SK-N-SH (cell line): ENCODE measurements around the gene KRTAP1-1. TPM values are rescaled to one million over a fixed set of nuclear protein-coding genes. Genes with fewer than 3 reads are reported as not detected.

Experiments
- CTCF ChIA-PET: fragments of 300-600, 350-600 bp; formaldehyde crosslinking; extraction: SDS; loops from one replicate; lab custom pipeline; 2021; lab: Yijun Ruan, JAX
- POLR2A ChIA-PET: fragments of 350-600 bp; sonication (Branson Sonifier 250); formaldehyde crosslinking; extraction: SDS; loops from one replicate; lab custom pipeline; 2020; ENCODE audit warnings: antibody characterized with exemption, inconsistent platforms; lab: Yijun Ruan, JAX
- DNase-seq: peaks from one replicate; pipeline ENCODE4 v3.0.0; 2012
- H2AFZ ChIP-seq: fragments of 200-600 bp; sonication (generic); 2 replicates; pipeline ENCODE4 v1.8.1; 2016; ENCODE audit warnings: antibody characterized with exemption, mild to moderate bottlenecking, low read depth
- H3F3A ChIP-seq: fragments of 200-600 bp; sonication (generic); replicated peaks from 2 replicates; pipeline ENCODE3; 2016; ENCODE audit warnings: antibody characterized with exemption, mild to moderate bottlenecking; ENCODE audit not compliant: insufficient read depth
- H3K27ac ChIP-seq, 2 experiments: fragments of 200-500 bp in 1 of 2; fragments of 200-600 bp in 1 of 2; sonication (Bioruptor generic) in 1 of 2; sonication (generic), shearing (Covaris generic) in 1 of 2; 2 replicates each; pipeline versions ENCODE4 v1.5.1 to v1.6.1; 2014 to 2016; ENCODE audit warnings: low read depth in 2 of 2, inconsistent platforms in 1 of 2, low read length in 1 of 2, mild to moderate bottlenecking in 1 of 2, mixed read lengths in 1 of 2
- H3K27me3 ChIP-seq: fragments of 200-600 bp; sonication (generic), shearing (Covaris generic); 2 replicates; pipeline ENCODE4 v1.6.1; 2016; ENCODE audit warnings: mixed run types; ENCODE audit not compliant: insufficient read depth
- H3K36me3 ChIP-seq, 2 experiments: fragments of 200-500 bp in 1 of 2; fragments of 200-600 bp in 1 of 2; sonication (Bioruptor generic) in 1 of 2; sonication (generic) in 1 of 2; replicated peaks in 1 of 2; 2 replicates each; pipeline versions ENCODE3 to v1.5.1; 2014 to 2016; ENCODE audit warnings: low read length in 1 of 2, mild to moderate bottlenecking in 1 of 2; ENCODE audit not compliant: insufficient read depth in 2 of 2, control insufficient read depth in 1 of 2
- H3K4me1 ChIP-seq, 2 experiments: fragments of 200-500 bp in 1 of 2; fragments of 200-600 bp in 1 of 2; sonication (Bioruptor generic) in 1 of 2; sonication (generic), shearing (Covaris generic) in 1 of 2; 2 replicates each; pipeline versions ENCODE4 v1.5.1 to v1.6.1; 2014 to 2016; ENCODE audit warnings: low read depth in 1 of 2, low read length in 1 of 2, mixed run types in 1 of 2; ENCODE audit not compliant: insufficient read depth in 2 of 2, control insufficient read depth in 1 of 2
- H3K4me2 ChIP-seq: fragments of 200-600 bp; sonication (generic), shearing (Covaris generic); 2 replicates; pipeline ENCODE4 v1.6.1; 2017; ENCODE audit warnings: mixed run types
- H3K4me3 ChIP-seq, 2 experiments: fragments of 200-500 bp in 1 of 2; fragments of 200-600 bp in 1 of 2; sonication (Bioruptor generic) in 1 of 2; sonication (generic), shearing (Covaris generic) in 1 of 2; 2 replicates each; pipeline versions ENCODE4 v1.5.1 to v1.8.1; 2014 to 2016; ENCODE audit warnings: low read depth in 2 of 2, inconsistent platforms in 1 of 2, low read length in 1 of 2, mild to moderate bottlenecking in 1 of 2, mixed read lengths in 1 of 2, moderate library complexity in 1 of 2
- H3K79me2 ChIP-seq: fragments of 200-600 bp; sonication (generic); 2 replicates; pipeline ENCODE4 v1.8.1; 2017; ENCODE audit warnings: mild to moderate bottlenecking; ENCODE audit not compliant: insufficient read depth
- H3K9ac ChIP-seq: fragments of 200-600 bp; sonication (generic); 2 replicates; pipeline ENCODE4 v1.6.1; 2017; ENCODE audit warnings: mixed run types
- H3K9me2 ChIP-seq: fragments of 200-600 bp; sonication (generic); 2 replicates; pipeline ENCODE4 v1.6.1; 2017; ENCODE audit warnings: mixed run types
- H3K9me3 ChIP-seq: fragments of 200-600 bp; sonication (generic); 2 replicates; pipeline ENCODE4 v1.6.1; 2017; ENCODE audit warnings: mixed run types, mild to moderate bottlenecking, moderate library complexity
- H4K20me1 ChIP-seq: fragments of 200-600 bp; sonication (generic); 2 replicates; pipeline ENCODE4 v1.6.1; 2017; ENCODE audit warnings: mild to moderate bottlenecking, mixed run types; ENCODE audit not compliant: insufficient read depth
- CTCF ChIP-seq: fragments of 200-600 bp; sonication (generic); IDR thresholded peaks from 2 replicates; pipeline ENCODE4 v1.6.1; 2017; ENCODE audit warnings: antibody characterized with exemption, mild to moderate bottlenecking, moderate library complexity
- GABPA ChIP-seq: IDR thresholded peaks from 2 replicates; pipeline ENCODE4 v1.4.0; 2012; ENCODE audit warnings: low read depth, mild to moderate bottlenecking
- JUND ChIP-seq: IDR thresholded peaks from 2 replicates; pipeline ENCODE4 v1.4.0; 2012
- MAX ChIP-seq: IDR thresholded peaks from 2 replicates; pipeline ENCODE4 v1.4.0; 2012; ENCODE audit warnings: low read depth
- MEF2A ChIP-seq: IDR thresholded peaks from 2 replicates; pipeline ENCODE4 v1.4.0; 2012; ENCODE audit warnings: low read depth, borderline replicate concordance
- PBX3 ChIP-seq: IDR thresholded peaks from 2 replicates; pipeline ENCODE4; 2012
- RAD21 ChIP-seq: IDR thresholded peaks from 2 replicates; pipeline ENCODE4 v1.6.1; 2012; ENCODE audit warnings: mild to moderate bottlenecking, low read length
- RFX5 ChIP-seq: IDR thresholded peaks from 2 replicates; pipeline ENCODE4 v1.6.1; 2012; ENCODE audit warnings: mild to moderate bottlenecking, improper control_type of control experiment, low read length
- SIN3A ChIP-seq: IDR thresholded peaks from 2 replicates; pipeline ENCODE4 v1.6.1; 2012; ENCODE audit warnings: low read depth, mild to moderate bottlenecking, low read length, moderate library complexity, borderline replicate concordance
- SMC3 ChIP-seq: IDR thresholded peaks from 2 replicates; pipeline ENCODE4 v1.6.1; 2012; ENCODE audit warnings: low read depth, low read length, improper control_type of control experiment
- TCF12 ChIP-seq: IDR thresholded peaks from 2 replicates; pipeline ENCODE4 v1.4.0; 2012
- TEAD4 ChIP-seq: IDR thresholded peaks from 2 replicates; pipeline ENCODE4 v1.4.0; 2012; ENCODE audit warnings: mild to moderate bottlenecking, borderline replicate concordance; ENCODE audit not compliant: insufficient read depth
- USF1 ChIP-seq: IDR thresholded peaks from 2 replicates; pipeline ENCODE4 v1.4.0; 2012; ENCODE audit warnings: low read depth, borderline replicate concordance
- ZBTB33 ChIP-seq: IDR thresholded peaks from 2 replicates; pipeline ENCODE4 v1.4.0; 2012; ENCODE audit warnings: low read depth, borderline replicate concordance
- WGBS: methylation state at CpG from one replicate; pipeline ENCODE4 v1.1.6; 2017; ENCODE audit warnings: low lambda C conversion rate; 5-methylcytosine and 5-hydroxymethylcytosine counted together
- polyA plus RNA-seq, 3 experiments: library from polyadenylated mRNA; depleted of rRNA; stranded (reverse); fragments of >200 nt; gene quantifications; 2 replicates each; pipeline ENCODE4 v1.2.3, GENCODE V29; 2012

The KRTAP1-1 gene
- polyA plus RNA-seq, 1 of the 3 experiments (the other 2 are of a cell fraction): not detected

GRCh38 chr17:41004397-41004796, 36.9 kb downstream of the KRTAP1-1 start:
- Histone ChIP-seq H3K27ac (no peak overlapping the region), H2AFZ (no peak overlapping the region), H3K36me3 (no peaks in the 10 kb centered on the region), H3K79me2 (no peaks in the 10 kb centered on the region), H3F3A (no peaks in the 10 kb centered on the region)
- WGBS: 14% methylated on average over 3 of the region's 3 CpGs
- DNase-seq: no peak
- no peak for TF ChIP-seq ZBTB33
- no peak for TF ChIP-seq JUND
- TF ChIP-seq PBX3: no peak
- TF ChIP-seq RFX5: no peak
- TF ChIP-seq GABPA: no peak
- TF ChIP-seq RAD21: no peak
- no peak for TF ChIP-seq CTCF
- no peak for TF ChIP-seq SIN3A
- no peak for TF ChIP-seq MEF2A
- TF ChIP-seq MAX: no peak
- no peak for TF ChIP-seq TCF12
- no peak for TF ChIP-seq USF1
- no peak for TF ChIP-seq TEAD4
- TF ChIP-seq SMC3: no peak
- TF ChIP-seq, all 33 proteins: peak for 0
- ChIA-PET POLR2A (no interaction called here), CTCF (interaction anchor here (1.0 kb wide), 1 partner anchor 318 kb away, joined by 3 read pairs; no protein-coding TSS in a partner anchor)
- no peaks in the 10 kb centered on the region for H3K9me2 ChIP-seq
- no peaks in the 10 kb centered on the region for H3K9me3 ChIP-seq
- no peak overlapping the region for H3K9ac ChIP-seq
- no peak overlapping the region for H3K4me3 ChIP-seq
- no peaks in the 10 kb centered on the region for H3K4me1 ChIP-seq
- peaks cover 47% of the 10 kb centered on the region; the same call in 1 of the 2 replicates for H3K27me3 ChIP-seq
- H4K20me1 ChIP-seq: no peaks in the 10 kb centered on the region
- H3K4me2 ChIP-seq: no peak overlapping the region
